Activated naive CD8-positive, alpha-beta T cell treated with anti-CD3 and anti-CD28 coated beads, Interleukin-2, amount 10 ng/mL, durations not matched to agents 7 days and 5 days (primary cell): ENCODE data around the gene ADAMTS12. TPM values are rescaled to one million over a fixed set of nuclear protein-coding genes. Genes with fewer than 3 reads are reported as not detected.
"Not testable (repeated sequence)": the region's sequence is repeated elsewhere in the genome, so short reads cannot be mapped to it uniquely, and the experiment has no call there.

Experiments
- ATAC-seq: fragments of 150-1000 bp; cut with Tn5 transposase; one replicate; pipeline ENCODE4 v1.10.0; 2021; ENCODE audit warnings: low read depth, moderate library complexity
- POLR2A ChIA-PET: fragments of 350-600 bp; sonication (Branson Sonifier 250); formaldehyde crosslinking; loops from one replicate; lab custom pipeline; 2021; ENCODE audit warnings: antibody characterized with exemption; lab: Charles Lee
- DNase-seq: peaks from one replicate; pipeline ENCODE4 v3.0.0; 2021
- H3K27ac Mint-ChIP-seq: one replicate; pipeline ENCODE4 v1.8.0; 2022; ENCODE audit warnings: mild to moderate bottlenecking, mixed read lengths
- H3K27me3 Mint-ChIP-seq: one replicate; pipeline ENCODE4 v1.8.0; 2022; ENCODE audit warnings: mild to moderate bottlenecking, moderate library complexity, mixed read lengths
- H3K36me3 Mint-ChIP-seq: one replicate; pipeline ENCODE4 v1.8.0; 2021; ENCODE audit warnings: mild to moderate bottlenecking, mixed read lengths
- H3K4me1 Mint-ChIP-seq: one replicate; pipeline ENCODE4 v1.8.0; 2021; ENCODE audit warnings: mixed read lengths
- H3K4me3 Mint-ChIP-seq: one replicate; pipeline ENCODE4 v1.8.0; 2022; ENCODE audit warnings: mild to moderate bottlenecking, moderate library complexity, mixed read lengths
- H3K9me3 Mint-ChIP-seq: one replicate; pipeline ENCODE4 v1.8.0; 2021; ENCODE audit warnings: mixed read lengths
- total RNA-seq, 2 experiments: library from RNA; stranded (reverse); gene quantifications; one replicate each; pipeline ENCODE4 v1.2.3, GENCODE V29; 2021

The ADAMTS12 gene
- total RNA-seq, 2 experiments from 2014 or later, result not detected

DNA sequence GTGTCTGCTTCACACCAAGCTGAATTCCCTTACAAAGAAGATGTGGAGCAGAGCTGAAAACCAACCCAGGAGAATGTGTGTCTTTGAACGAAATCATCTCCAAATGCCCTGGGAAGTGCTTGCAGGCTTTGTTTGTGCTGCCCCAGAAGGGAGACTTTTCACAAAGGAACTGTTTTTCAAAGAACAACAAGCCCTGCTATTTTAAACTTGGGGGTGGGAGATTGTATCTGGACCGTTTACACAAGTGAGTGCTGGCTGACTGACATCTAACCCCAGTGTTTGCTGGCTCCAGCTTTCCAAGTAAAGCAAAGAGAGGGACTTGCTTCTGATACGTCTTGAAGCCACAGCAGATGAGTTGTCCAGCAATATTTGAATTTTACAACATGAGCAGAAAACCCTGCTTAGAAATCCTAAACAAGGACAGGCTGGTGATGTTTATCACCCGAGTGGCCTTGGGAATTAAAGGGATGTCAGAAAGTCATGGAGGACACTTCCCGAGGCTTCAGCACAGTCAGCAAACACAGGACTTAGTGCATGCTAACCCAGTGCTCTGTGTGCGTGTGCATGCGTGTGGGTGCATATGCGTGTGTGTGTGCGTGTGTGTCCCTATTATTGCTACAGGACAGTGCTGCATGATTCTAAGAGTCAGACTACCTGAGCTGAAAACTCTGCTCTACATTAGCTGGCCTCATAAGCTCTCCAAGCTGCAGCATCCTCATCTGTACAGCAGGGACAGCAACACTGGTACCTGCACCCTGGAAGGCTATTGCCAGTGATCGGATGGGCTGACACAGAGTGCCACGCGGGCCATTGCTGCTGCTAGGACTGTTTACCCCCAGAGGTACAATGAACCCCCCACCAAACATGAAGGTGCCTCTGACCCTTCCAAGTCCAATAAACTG is 1.4 kb downstream of the ADAMTS12 start:
- Mint-ChIP-seq H3K4me1 (peaks cover 8% of the 10 kb centered on the region), H3K36me3 (no peaks in the 10 kb centered on the region), H3K27ac (no peak overlapping the region), H3K4me3 (no peak overlapping the region), H3K27me3 (peaks cover 49% of the 10 kb centered on the region), H3K9me3 (no peaks in the 10 kb centered on the region)
- ATAC-seq (no peak), DNase-seq (no peak)
- POLR2A ChIA-PET, result no interaction called here

DNA sequence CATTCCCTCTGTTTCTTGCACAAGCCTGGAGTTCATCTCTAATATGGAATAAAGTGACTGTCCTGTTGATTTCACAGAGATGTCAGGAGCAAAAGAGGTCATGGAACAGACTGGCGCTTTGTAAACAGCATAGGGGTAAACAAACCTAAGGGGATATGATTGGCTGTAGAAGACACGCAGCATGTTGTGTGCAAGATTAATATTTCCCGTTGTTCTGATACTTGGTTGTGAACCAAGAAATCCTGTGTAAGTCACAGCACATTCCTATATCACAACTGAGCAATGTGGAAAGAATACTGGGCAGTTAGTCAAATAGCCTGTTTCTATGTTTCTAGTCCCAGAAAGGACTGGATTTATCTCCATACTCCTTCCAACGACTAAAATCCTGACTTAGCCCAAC is 3.2 kb downstream of the ADAMTS12 start:
- H3K4me1 Mint-ChIP-seq, result peaks cover 8% of the 10 kb centered on the region
- DNase-seq (no peak), ATAC-seq (no peak)
- no peak overlapping the region for H3K27ac Mint-ChIP-seq
- H3K9me3 Mint-ChIP-seq, result no peaks in the 10 kb centered on the region
- POLR2A ChIA-PET, result no interaction called here
- no peak overlapping the region for H3K4me3 Mint-ChIP-seq
- H3K36me3 Mint-ChIP-seq, result no peaks in the 10 kb centered on the region
- H3K27me3 Mint-ChIP-seq, result peaks cover 45% of the 10 kb centered on the region

- ATAC-seq, result no peak
- Mint-ChIP-seq H3K4me3 (no peak overlapping the region), H3K36me3 (no peaks in the 10 kb centered on the region)
These were observed 4.5 kb downstream of the ADAMTS12 start for GRCh38 chr5:33887268-33887667.

GRCh38 chr5:33886283-33886682 is 5.5 kb downstream of the ADAMTS12 start:
- Mint-ChIP-seq H3K9me3 (no peaks in the 10 kb centered on the region), H3K4me1 (peaks cover 4% of the 10 kb centered on the region), H3K27me3 (peaks cover 26% of the 10 kb centered on the region), H3K27ac (no peak overlapping the region), H3K36me3 (no peaks in the 10 kb centered on the region), H3K4me3 (no peak overlapping the region)
- DNase-seq (no peak), ATAC-seq (no peak)
- POLR2A ChIA-PET, result no interaction called here

More at GRCh38 chr5:33887268-33887667, 4.5 kb downstream of the ADAMTS12 start:
- no peak for DNase-seq
- Mint-ChIP-seq H3K4me1 (peaks cover 6% of the 10 kb centered on the region), H3K9me3 (no peaks in the 10 kb centered on the region), H3K27ac (no peak overlapping the region), H3K27me3 (peaks cover 32% of the 10 kb centered on the region)
- POLR2A ChIA-PET, result no interaction called here

GRCh38 chr5:33885679-33886078 is 6.1 kb downstream of the ADAMTS12 start:
- H3K27ac Mint-ChIP-seq, result no peak overlapping the region
- no peaks in the 10 kb centered on the region for H3K4me1 Mint-ChIP-seq
- POLR2A ChIA-PET, result no interaction called here
- H3K9me3 Mint-ChIP-seq, result no peaks in the 10 kb centered on the region
- H3K4me3 Mint-ChIP-seq, result no peak overlapping the region
- no peaks in the 10 kb centered on the region for H3K36me3 Mint-ChIP-seq
- peaks cover 20% of the 10 kb centered on the region for H3K27me3 Mint-ChIP-seq
- ATAC-seq (no peak), DNase-seq (no peak)

- POLR2A ChIA-PET, result no interaction called here
- no peak for ATAC-seq
- H3K9me3 Mint-ChIP-seq, result no peaks in the 10 kb centered on the region
- H3K36me3 Mint-ChIP-seq, result no peaks in the 10 kb centered on the region
- H3K27me3 Mint-ChIP-seq, result peaks cover 7% of the 10 kb centered on the region
- H3K4me3 Mint-ChIP-seq, result no peak overlapping the region
- DNase-seq, result no peak
- H3K4me1 Mint-ChIP-seq, result no peaks in the 10 kb centered on the region
- H3K27ac Mint-ChIP-seq, result no peak overlapping the region
These were observed 8.3 kb downstream of the ADAMTS12 start for GRCh38 chr5:33883482-33883881.

- peaks cover 2% of the 10 kb centered on the region for H3K9me3 Mint-ChIP-seq
- H3K4me3 Mint-ChIP-seq, result no peak overlapping the region
- H3K27me3 Mint-ChIP-seq, result peaks cover 6% of the 10 kb centered on the region
- POLR2A ChIA-PET, result no interaction called here
- H3K27ac Mint-ChIP-seq, result no peak overlapping the region
- ATAC-seq (no peak), DNase-seq (no peak)
- H3K36me3 Mint-ChIP-seq, result no peaks in the 10 kb centered on the region
- H3K4me1 Mint-ChIP-seq, result no peaks in the 10 kb centered on the region
These were observed 11.5 kb downstream of the ADAMTS12 start for GRCh38 chr5:33880319-33880718.

DNA sequence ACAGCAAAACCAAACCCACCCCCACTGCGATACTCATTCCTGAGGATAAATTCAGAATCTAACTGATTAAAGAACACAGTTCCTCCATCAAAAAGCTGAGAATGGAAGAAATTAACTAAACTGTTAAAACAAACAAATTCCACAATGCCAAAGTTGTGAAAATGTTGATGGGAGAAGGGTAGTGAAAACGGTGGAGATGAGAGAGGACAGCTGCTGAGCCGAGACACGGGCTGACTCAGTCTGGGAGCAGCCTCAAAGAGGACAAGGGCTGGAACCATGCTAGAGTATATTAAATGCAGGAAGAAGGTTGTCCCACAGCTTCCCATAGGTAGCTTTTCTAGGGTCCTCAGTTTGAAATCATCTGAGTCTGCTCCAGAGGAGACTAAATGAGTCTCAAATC is 14.3 kb downstream of the ADAMTS12 start:
- no peak overlapping the region for H3K4me3 Mint-ChIP-seq
- H3K27ac Mint-ChIP-seq, result no peak overlapping the region
- ATAC-seq (no peak), DNase-seq (no peak)
- POLR2A ChIA-PET, result no interaction called here
- no peaks in the 10 kb centered on the region for H3K36me3 Mint-ChIP-seq
- H3K27me3 Mint-ChIP-seq, result peaks cover 5% of the 10 kb centered on the region
- peaks cover 5% of the 10 kb centered on the region for H3K9me3 Mint-ChIP-seq
- no peaks in the 10 kb centered on the region for H3K4me1 Mint-ChIP-seq

GRCh38 chr5:33867241-33867640 is 24.5 kb downstream of the ADAMTS12 start:
- Mint-ChIP-seq H3K27me3 (no peaks in the 10 kb centered on the region), H3K4me3 (no peak overlapping the region), H3K36me3 (no peaks in the 10 kb centered on the region), H3K4me1 (no peaks in the 10 kb centered on the region), H3K27ac (no peak overlapping the region), H3K9me3 (peaks cover 17% of the 10 kb centered on the region)
- DNase-seq (no peak), ATAC-seq (no peak)
- POLR2A ChIA-PET, result no interaction called here

GRCh38 chr5:33859177-33859576 is 32.6 kb downstream of the ADAMTS12 start:
- H3K36me3 Mint-ChIP-seq, H3K9me3 Mint-ChIP-seq, H3K4me1 Mint-ChIP-seq, H3K27me3 Mint-ChIP-seq, POLR2A ChIA-PET, H3K27ac Mint-ChIP-seq: not testable (repeated sequence)
- H3K4me3 Mint-ChIP-seq, result peak overlapping the region; percentile 33
- ATAC-seq (peak; percentile 63), DNase-seq (peak; percentile 36)

- Mint-ChIP-seq H3K27ac (no peak overlapping the region), H3K27me3 (peaks cover 16% of the 10 kb centered on the region), H3K36me3 (no peaks in the 10 kb centered on the region), H3K4me1 (peaks cover 2% of the 10 kb centered on the region), H3K9me3 (no peaks in the 10 kb centered on the region), H3K4me3 (no peak overlapping the region)
- no peak for ATAC-seq
- POLR2A ChIA-PET, result no interaction called here
- no peak for DNase-seq
These were observed 34.8 kb downstream of the ADAMTS12 start for GRCh38 chr5:33857037-33857436.

GRCh38 chr5:33855396-33855795 is 36.4 kb downstream of the ADAMTS12 start:
- POLR2A ChIA-PET, result no interaction called here
- DNase-seq (no peak), ATAC-seq (no peak)
- peaks cover 21% of the 10 kb centered on the region for H3K27me3 Mint-ChIP-seq
- H3K9me3 Mint-ChIP-seq, result no peaks in the 10 kb centered on the region
- H3K27ac Mint-ChIP-seq, result no peak overlapping the region
- no peak overlapping the region for H3K4me3 Mint-ChIP-seq
- H3K36me3 Mint-ChIP-seq, result no peaks in the 10 kb centered on the region
- H3K4me1 Mint-ChIP-seq, result peaks cover 3% of the 10 kb centered on the region

- Mint-ChIP-seq H3K27ac (no peak overlapping the region), H3K27me3 (peaks cover 21% of the 10 kb centered on the region), H3K36me3 (no peaks in the 10 kb centered on the region), H3K4me3 (no peak overlapping the region), H3K9me3 (no peaks in the 10 kb centered on the region), H3K4me1 (peaks cover 8% of the 10 kb centered on the region)
- DNase-seq (no peak), ATAC-seq (no peak)
- POLR2A ChIA-PET, result no interaction called here
These were observed 37.0 kb downstream of the ADAMTS12 start for GRCh38 chr5:33854733-33855151.

- Mint-ChIP-seq H3K27ac (no peak overlapping the region), H3K9me3 (no peaks in the 10 kb centered on the region), H3K4me3 (no peak overlapping the region), H3K4me1 (peaks cover 10% of the 10 kb centered on the region), H3K27me3 (peaks cover 23% of the 10 kb centered on the region), H3K36me3 (no peaks in the 10 kb centered on the region)
- DNase-seq (no peak), ATAC-seq (no peak)
- POLR2A ChIA-PET, result no interaction called here
These were observed 39.0 kb downstream of the ADAMTS12 start for GRCh38 chr5:33852837-33853236.
